ENCODE results near the gene DBR1. TPM values are rescaled to one million over a fixed set of nuclear protein-coding genes. Genes with fewer than 3 reads are reported as not detected.

The DBR1 gene
- total RNA-seq, 6 donors from 2014 or later, result 3.7 to 20.6 (median 14.4) TPM

- Histone ChIP-seq H3K27me3 (no peaks in the 10 kb centered on the region), H3K36me3 (no peaks in the 10 kb centered on the region), H3K9me3 (no peaks in the 10 kb centered on the region), H3K4me3 (no peak within 1 kb of the TSS), H3K4me1 (peaks cover 0 to 12% (median 4%) of the 10 kb centered on the region in 4 donors), H3K27ac (no peak within 1 kb of the TSS)
- TF ChIP-seq POLR2AphosphoS5 (IDR thresholded peaks at IDR 0.05) (no peak), EP300 (IDR thresholded peaks at IDR 0.05) (no peak), POLR2A (IDR thresholded peaks at IDR 0.05) (no peak), CTCF (IDR thresholded peaks at IDR 0.05) (no peak)
- WGBS, 2 donors, result 86 to 100% methylated on average over 1 of the region's 1 CpG
- DNase-seq (no peak), ATAC-seq (ENCODE audit: low FRiP score in 2 of 2) (no peak)
Measured at GRCh38 chr3:138132239-138132638, 42.5 kb downstream of the DBR1 start, which contains the start of gene A4GNT. A4GNT (minus strand) TSS chr3:138132390; CDS start chr3:138131256, 1,134 bp downstream.

- TF ChIP-seq EP300 (IDR thresholded peaks at IDR 0.05), result no peak
- TF ChIP-seq POLR2A (IDR thresholded peaks at IDR 0.05), result no peak
- no peak for TF ChIP-seq POLR2AphosphoS5 (IDR thresholded peaks at IDR 0.05)
- TF ChIP-seq CTCF (IDR thresholded peaks at IDR 0.05), result no peak
- Histone ChIP-seq H3K9me3 (no peaks in the 10 kb centered on the region), H3K36me3 (no peaks in the 10 kb centered on the region), H3K27me3 (no peaks in the 10 kb centered on the region), H3K27ac (no peak overlapping the region), H3K4me1 (peaks cover 0 to 6% (median 0%) of the 10 kb centered on the region in 4 donors), H3K4me3 (no peak overlapping the region)
- ATAC-seq (ENCODE audit: low FRiP score in 2 of 2) (no peak), DNase-seq (no peak)
- WGBS, 2 donors, result 82 to 93% methylated on average over 1 of the region's 1 CpG
Measured at GRCh38 chr3:138127636-138128365, 46.9 kb downstream of the DBR1 start.

- TF ChIP-seq POLR2AphosphoS5 (IDR thresholded peaks at IDR 0.05) (no peak), EP300 (IDR thresholded peaks at IDR 0.05) (no peak), POLR2A (IDR thresholded peaks at IDR 0.05) (no peak), CTCF (IDR thresholded peaks at IDR 0.05) (no peak)
- Histone ChIP-seq H3K4me1 (peaks cover 0 to 6% (median 0%) of the 10 kb centered on the region in 4 donors), H3K36me3 (no peaks in the 10 kb centered on the region), H3K9me3 (no peaks in the 10 kb centered on the region), H3K27ac (peak overlapping the region; percentile 27 to 77 (median 50)), H3K4me3 (no peak overlapping the region), H3K27me3 (no peaks in the 10 kb centered on the region)
- WGBS, 2 donors, result 50 to 52% methylated on average over 5 of the region's 5 CpGs
- ATAC-seq (ENCODE audit: low FRiP score in 2 of 2), result peak; percentile 66 to 90
- peak in 1 of 2 donors; percentile 33 for DNase-seq
Measured at GRCh38 chr3:138125548-138126221, 49.0 kb downstream of the DBR1 start.

- no peaks in the 10 kb centered on the region for H3K9me3 ChIP-seq
- DNase-seq (peak in 1 of 2 donors; percentile 7), ATAC-seq (ENCODE audit: low FRiP score in 2 of 2) (peak in 1 of 2 donors; percentile 74)
- TF ChIP-seq CTCF (IDR thresholded peaks at IDR 0.05), result no peak
- TF ChIP-seq POLR2A (IDR thresholded peaks at IDR 0.05), result no peak
- no peak for TF ChIP-seq EP300 (IDR thresholded peaks at IDR 0.05)
- TF ChIP-seq POLR2AphosphoS5 (IDR thresholded peaks at IDR 0.05), result no peak
- 76 to 84% methylated on average over 5 to 10 of the region's 10 CpGs for WGBS, 2 donors
- H3K27ac ChIP-seq, result peak overlapping the region in 3 of 4 donors; percentile 41 to 60 (median 44)
- H3K4me3 ChIP-seq, result no peak overlapping the region
- peaks cover 0 to 6% (median 0%) of the 10 kb centered on the region in 4 donors for H3K4me1 ChIP-seq
- H3K27me3 ChIP-seq, result no peaks in the 10 kb centered on the region
- no peaks in the 10 kb centered on the region for H3K36me3 ChIP-seq
Measured at GRCh38 chr3:138124706-138125355, 49.9 kb downstream of the DBR1 start.

Measured in upper lobe of left lung (tissue), 6 donors.